NCI-H1092 treated with DMSO at 0.1 percent for 48 hours (cell line): ENCODE measurements around the gene RBM33.

ENCODE experiments used
- DNase-seq: peaks from one replicate; lab custom pipeline; 2025; lab: John Stamatoyannopoulos, UW

RBM33 gene

GRCh38 chr7:155750255-155751125 lies 106.0 kb downstream of the RBM33 start:
- no peak for DNase-seq

- no peak for DNase-seq
Measured at GRCh38 chr7:155751409-155751808, 106.9 kb downstream of the RBM33 start.

GRCh38 chr7:155752756-155753445 lies 108.4 kb downstream of the RBM33 start:
- no peak for DNase-seq

GRCh38 chr7:155753446-155753965 lies 109.0 kb downstream of the RBM33 start:
- no peak for DNase-seq

- no peak for DNase-seq
Measured at GRCh38 chr7:155754165-155754564, 109.7 kb downstream of the RBM33 start.

- no peak for DNase-seq
Measured at GRCh38 chr7:155755026-155755425, 110.6 kb downstream of the RBM33 start.

- no peak for DNase-seq
Measured at GRCh38 chr7:155756322-155756721, 111.9 kb downstream of the RBM33 start.

- no peak for DNase-seq
Measured at GRCh38 chr7:155758348-155758747, 113.9 kb downstream of the RBM33 start.

GRCh38 chr7:155759740-155760430 lies 115.4 kb downstream of the RBM33 start:
- no peak for DNase-seq

- DNase-seq = no peak
Measured at GRCh38 chr7:155761162-155761561, 116.7 kb downstream of the RBM33 start.

- DNase-seq = no peak
Measured at GRCh38 chr7:155762036-155762435, 117.6 kb downstream of the RBM33 start.

- no peak for DNase-seq
Measured at GRCh38 chr7:155762655-155763054, 118.2 kb downstream of the RBM33 start.

GRCh38 chr7:155763122-155763521 lies 118.7 kb downstream of the RBM33 start:
- no peak for DNase-seq

GRCh38 chr7:155763691-155764437 lies 119.4 kb downstream of the RBM33 start:
- DNase-seq = no peak

GRCh38 chr7:155764438-155764793 lies 120.0 kb downstream of the RBM33 start:
- no peak for DNase-seq

- no peak for DNase-seq
Measured at GRCh38 chr7:155765458-155765857, 121.0 kb downstream of the RBM33 start.

GRCh38 chr7:155766386-155766785 lies 121.9 kb downstream of the RBM33 start:
- DNase-seq = no peak

GRCh38 chr7:155766966-155767916 lies 122.8 kb downstream of the RBM33 start:
- DNase-seq = no peak

- no peak for DNase-seq
Measured at GRCh38 chr7:155769701-155770100, 125.2 kb downstream of the RBM33 start.

- DNase-seq = no peak
Measured at GRCh38 chr7:155770241-155770640, 125.8 kb downstream of the RBM33 start.

- DNase-seq = no peak
Measured at GRCh38 chr7:155773531-155773930, 129.1 kb downstream of the RBM33 start.
